DND-41 (cell line): ENCODE measurements around the gene EPN2.

Experiments used
- EZH2 ChIP-seq: IDR thresholded peaks from 3 replicates; pipeline ENCODE4 v1.6.1; 2012; ENCODE audit warnings: borderline replicate concordance, low read depth, mild to moderate bottlenecking, moderate library complexity, low read length, inconsistent platforms; ENCODE audit not compliant: severe bottlenecking
- TF ChIP-seq, protein P1 (sequence below): IDR thresholded peaks from 2 replicates; pipeline ENCODE4 v1.5.1; 2012; ENCODE audit warnings: borderline replicate concordance, low read length, moderate library complexity, mild to moderate bottlenecking; ENCODE audit not compliant: poor library complexity, severe bottlenecking; ENCODE audit errors: extremely low read depth

DNA sequence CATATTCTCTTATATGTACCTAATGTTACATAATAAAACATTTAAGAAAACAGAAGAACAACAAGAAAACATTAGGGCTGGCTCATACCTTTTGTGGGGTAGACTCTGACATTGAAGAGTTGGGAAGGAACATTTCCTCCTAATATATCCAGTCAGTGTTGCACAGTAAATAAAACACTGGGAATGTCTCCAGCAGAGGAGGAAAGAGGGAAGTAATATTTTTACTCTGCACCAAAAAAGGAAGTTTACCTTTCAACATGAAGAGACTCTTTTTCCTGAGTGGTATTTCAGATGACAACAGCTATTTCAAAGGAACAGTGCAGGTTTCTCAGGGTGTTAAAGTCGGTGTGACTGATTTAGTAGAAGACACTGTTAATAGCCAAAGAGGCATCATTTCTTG, 31.9 kb downstream of the EPN2 start:
- TF ChIP-seq, protein P1, sequence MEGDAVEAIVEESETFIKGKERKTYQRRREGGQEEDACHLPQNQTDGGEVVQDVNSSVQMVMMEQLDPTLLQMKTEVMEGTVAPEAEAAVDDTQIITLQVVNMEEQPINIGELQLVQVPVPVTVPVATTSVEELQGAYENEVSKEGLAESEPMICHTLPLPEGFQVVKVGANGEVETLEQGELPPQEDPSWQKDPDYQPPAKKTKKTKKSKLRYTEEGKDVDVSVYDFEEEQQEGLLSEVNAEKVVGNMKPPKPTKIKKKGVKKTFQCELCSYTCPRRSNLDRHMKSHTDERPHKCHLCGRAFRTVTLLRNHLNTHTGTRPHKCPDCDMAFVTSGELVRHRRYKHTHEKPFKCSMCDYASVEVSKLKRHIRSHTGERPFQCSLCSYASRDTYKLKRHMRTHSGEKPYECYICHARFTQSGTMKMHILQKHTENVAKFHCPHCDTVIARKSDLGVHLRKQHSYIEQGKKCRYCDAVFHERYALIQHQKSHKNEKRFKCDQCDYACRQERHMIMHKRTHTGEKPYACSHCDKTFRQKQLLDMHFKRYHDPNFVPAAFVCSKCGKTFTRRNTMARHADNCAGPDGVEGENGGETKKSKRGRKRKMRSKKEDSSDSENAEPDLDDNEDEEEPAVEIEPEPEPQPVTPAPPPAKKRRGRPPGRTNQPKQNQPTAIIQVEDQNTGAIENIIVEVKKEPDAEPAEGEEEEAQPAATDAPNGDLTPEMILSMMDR = no peak
- no peak for TF ChIP-seq EZH2
